SK-N-SH treated with all-trans-retinoic acid at 6 μM for 48 hours (cell line): ENCODE measurements around the gene LFNG.

Experiments used
- ESRRG ChIP-seq: fragments of 250-450 bp; sonication (Bioruptor Pico); IDR thresholded peaks from 2 replicates; pipeline ENCODE4 v1.6.1; 2021; ENCODE audit warnings: mild to moderate bottlenecking
- GLIS3 ChIP-seq: fragments of 250-450 bp; sonication (Bioruptor Pico); IDR thresholded peaks from 2 replicates; pipeline ENCODE4 v1.5.0; 2020; ENCODE audit warnings: mild to moderate bottlenecking, moderate library complexity
- OSR1 ChIP-seq: fragments of 250-450 bp; sonication (Bioruptor Pico); IDR thresholded peaks from 2 replicates; pipeline ENCODE4 v1.8.0; 2022; ENCODE audit warnings: moderate library complexity, mild to moderate bottlenecking, inconsistent platforms
- ZFP3 ChIP-seq: fragments of 250-450 bp; sonication (Bioruptor Pico); IDR thresholded peaks from 2 replicates; pipeline ENCODE4 v1.5.0; 2020; ENCODE audit warnings: mild to moderate bottlenecking, moderate library complexity
- ZNF565 ChIP-seq: fragments of 450-650 bp; formaldehyde crosslinking; conservative IDR thresholded peaks from 2 replicates; pipeline ENCODE4 v1.5.0; 2020; ENCODE audit warnings: low read depth, mild to moderate bottlenecking, moderate library complexity
- TF ChIP-seq, protein P1 (sequence below): fragments of 250-450 bp; sonication (Bioruptor Pico); IDR thresholded peaks from 2 replicates; pipeline ENCODE4 v1.8.0; 2020; ENCODE audit warnings: mild to moderate bottlenecking, moderate library complexity, borderline replicate concordance

GRCh38 chr7:2554661-2555111, 35.1 kb downstream of the LFNG start:
- TF ChIP-seq ZFP3 (CRISPR knock-in tag) = no peak
- no peak for TF ChIP-seq ZNF565
- TF ChIP-seq ESRRG (CRISPR knock-in tag) = no peak
- TF ChIP-seq, protein P1, sequence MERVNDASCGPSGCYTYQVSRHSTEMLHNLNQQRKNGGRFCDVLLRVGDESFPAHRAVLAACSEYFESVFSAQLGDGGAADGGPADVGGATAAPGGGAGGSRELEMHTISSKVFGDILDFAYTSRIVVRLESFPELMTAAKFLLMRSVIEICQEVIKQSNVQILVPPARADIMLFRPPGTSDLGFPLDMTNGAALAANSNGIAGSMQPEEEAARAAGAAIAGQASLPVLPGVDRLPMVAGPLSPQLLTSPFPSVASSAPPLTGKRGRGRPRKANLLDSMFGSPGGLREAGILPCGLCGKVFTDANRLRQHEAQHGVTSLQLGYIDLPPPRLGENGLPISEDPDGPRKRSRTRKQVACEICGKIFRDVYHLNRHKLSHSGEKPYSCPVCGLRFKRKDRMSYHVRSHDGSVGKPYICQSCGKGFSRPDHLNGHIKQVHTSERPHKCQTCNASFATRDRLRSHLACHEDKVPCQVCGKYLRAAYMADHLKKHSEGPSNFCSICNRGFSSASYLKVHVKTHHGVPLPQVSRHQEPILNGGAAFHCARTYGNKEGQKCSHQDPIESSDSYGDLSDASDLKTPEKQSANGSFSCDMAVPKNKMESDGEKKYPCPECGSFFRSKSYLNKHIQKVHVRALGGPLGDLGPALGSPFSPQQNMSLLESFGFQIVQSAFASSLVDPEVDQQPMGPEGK (CRISPR knock-in tag) = no peak
- no peak for TF ChIP-seq OSR1
- TF ChIP-seq GLIS3 (CRISPR knock-in tag) = no peak
